GM19240 (cell line): ENCODE results near the gene ABCB11.
A peak's percentile ranks its signal among the peaks of the same experiment; 100 is the strongest.
"Not testable (repeated sequence)": the region's sequence is repeated elsewhere in the genome, so short reads cannot be mapped to it uniquely, and the experiment has no call there.

Experiments
- DNase-seq: peaks from one replicate; pipeline ENCODE4 v3.0.0; 2011; ENCODE audit warnings: low spot score; ENCODE audit not compliant: insufficient read length

Gene ABCB11

DNA sequence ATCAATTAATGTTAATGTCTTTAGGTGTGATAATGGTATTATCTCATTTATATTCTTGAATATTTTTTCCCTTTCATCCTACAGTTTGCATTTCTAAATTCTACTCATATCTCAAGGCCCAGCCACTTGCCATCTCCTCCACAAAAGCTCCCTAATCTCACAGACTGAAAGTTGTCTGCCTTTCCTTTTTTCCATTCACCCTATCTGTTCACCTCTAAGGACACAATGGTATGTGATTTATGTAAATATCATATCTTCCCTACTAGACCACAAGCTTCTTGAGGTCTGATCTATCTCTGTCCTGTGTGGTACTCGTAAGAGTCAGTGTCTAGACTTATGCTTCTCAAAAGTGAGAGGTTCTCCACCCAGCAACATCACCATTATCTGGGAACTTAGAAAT is 137.0 kb downstream of the ABCB11 start:
- no peak for DNase-seq

DNA sequence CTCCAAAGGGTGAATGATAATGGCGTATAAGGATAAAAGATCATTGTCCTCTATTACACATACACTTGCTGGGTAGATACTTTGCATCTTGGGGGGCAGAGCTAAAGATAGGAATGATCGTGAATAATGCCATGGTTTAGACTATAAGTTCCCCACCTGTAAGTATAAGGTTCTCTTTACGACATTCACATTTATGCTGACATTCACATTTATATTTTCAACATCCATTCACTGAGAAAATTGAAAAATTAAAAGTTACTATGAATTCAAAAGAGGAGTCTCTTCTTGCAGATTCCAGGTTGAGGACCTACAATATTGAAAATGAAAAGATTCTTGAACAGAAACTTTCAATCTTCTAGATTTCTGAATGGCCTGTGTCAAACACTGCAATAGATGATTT is 138.8 kb downstream of the ABCB11 start:
- DNase-seq = no peak

DNA sequence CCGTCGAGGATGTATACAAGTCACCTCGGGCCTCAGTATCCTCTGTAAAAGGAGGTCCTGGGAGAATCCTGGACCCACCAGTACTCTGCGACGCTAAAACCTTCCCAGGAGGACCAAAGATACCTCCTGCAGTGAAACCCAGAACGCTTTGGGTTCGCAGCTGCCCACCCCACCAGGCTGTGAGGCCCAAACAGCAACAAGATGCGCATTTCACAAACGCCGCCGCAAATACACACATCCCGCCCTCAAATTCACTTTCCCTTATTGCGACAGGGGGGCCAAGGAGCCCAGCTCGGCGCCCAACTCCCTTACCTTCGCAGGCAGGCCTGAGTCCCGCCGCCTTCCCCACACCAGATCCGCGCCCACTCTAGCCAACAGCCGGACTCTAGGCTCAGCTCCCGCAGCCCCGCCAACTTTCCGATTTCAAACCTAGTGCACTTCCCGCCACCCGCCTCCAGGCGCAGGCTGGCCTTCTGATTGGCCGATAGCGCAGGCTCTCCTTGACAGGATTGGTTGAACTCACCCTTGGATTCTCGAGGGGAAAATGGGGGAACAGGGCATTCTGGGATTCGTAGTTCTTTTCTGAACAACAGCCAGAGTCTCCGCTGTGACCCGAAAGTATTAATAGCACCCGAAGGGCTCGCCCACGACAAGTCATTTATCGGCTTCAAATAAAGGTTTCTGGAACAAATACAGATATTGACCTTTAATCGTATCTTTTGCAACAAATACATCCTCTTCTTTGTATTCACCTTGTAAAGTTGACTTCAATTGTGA is 140.9 kb downstream of the ABCB11 start, which contains the start of gene SPC25:
Gene SPC25, minus strand, starts transcription at position 425 of the 777 bp plus-strand sequence. CDS start 911 bp downstream, outside the sequence.
- peak; percentile 93 for DNase-seq

DNA sequence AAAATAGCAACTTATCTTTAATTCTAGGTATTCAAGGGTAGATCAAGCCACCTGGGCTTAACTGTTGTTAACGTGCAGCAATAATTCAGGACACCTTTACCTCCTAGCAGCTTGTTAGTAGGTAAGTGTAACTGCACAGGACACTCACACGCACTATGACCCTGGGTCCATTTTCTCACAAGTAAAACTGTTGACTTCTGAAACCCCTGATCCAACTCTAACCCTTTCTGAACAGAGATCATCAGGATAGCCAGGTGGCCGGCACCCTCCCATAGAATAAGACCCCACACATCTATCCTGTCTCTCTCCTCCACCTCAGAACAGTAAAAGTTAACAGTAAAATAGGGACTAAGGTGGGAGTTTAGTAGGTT is 141.5 kb downstream of the ABCB11 start:
- DNase-seq = no peak

DNA sequence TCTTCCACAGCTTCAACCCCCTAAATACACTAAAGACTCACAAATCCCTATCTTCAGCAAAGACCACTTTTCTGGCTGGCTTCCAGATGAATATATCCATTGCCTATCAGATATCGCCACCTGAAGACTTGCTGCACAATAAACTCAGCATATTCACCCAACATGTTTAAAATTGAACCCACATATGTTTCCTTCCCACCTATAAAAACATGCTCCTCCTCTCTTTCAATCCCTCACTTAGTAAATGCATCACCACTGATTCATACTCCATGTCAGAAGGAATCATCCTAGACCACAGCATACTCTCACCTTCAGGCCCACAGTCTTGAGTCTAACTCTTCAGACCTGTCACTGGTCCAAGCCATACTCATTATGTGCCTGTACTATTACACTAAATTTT is 146.1 kb downstream of the ABCB11 start:
- no peak for DNase-seq

DNA sequence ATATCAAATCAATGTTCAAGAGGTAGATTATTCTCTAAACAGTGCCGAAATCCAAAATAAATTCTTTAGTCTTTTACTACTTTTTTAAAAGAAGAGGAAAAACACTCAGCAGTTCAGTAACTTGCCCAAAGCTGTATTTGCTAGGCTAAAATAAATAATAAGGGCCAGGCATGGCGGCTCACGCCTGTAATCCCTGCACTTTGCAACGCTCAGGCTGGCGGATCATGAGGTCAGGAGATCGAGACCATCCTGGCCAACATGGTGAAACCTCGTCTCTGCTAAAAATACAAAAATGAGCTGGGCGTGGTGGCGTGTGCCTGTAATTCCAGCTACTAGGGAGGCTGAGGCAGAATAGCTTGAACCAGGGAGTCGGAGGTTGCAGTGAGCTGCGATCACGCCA is 149.0 kb downstream of the ABCB11 start:
- DNase-seq = not testable (repeated sequence)

DNA sequence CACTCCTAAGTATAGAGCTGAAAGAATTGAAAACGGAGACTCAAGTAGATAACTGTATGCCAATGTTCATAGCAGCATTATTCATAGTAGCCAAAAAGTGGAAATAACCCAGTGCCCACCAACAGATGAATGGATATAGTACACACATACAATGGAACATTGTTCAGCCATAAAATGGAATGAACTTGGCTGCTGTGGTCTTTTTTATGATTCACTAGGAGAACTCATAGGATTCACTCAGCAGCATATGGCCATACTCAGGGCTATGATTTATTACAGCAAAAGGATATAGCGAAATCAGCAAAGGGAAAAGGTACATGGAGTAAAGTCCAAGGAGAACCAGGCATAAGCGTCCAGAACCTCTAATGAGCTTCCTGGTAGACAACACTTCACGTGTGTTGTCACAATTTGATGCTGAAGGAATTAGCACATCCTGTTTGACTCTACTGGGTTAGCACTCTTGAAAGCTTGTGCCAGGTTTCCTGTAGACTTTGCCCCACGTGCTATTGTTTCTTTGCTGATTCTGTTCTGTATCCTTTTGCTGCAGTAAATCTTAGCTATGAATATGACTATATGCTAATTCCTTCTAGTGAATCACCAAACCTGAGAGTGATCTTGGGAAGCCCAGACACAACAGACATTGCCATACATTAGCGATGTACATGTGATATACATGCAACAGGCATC is 156.6 kb downstream of the ABCB11 start:
- no peak for DNase-seq

DNA sequence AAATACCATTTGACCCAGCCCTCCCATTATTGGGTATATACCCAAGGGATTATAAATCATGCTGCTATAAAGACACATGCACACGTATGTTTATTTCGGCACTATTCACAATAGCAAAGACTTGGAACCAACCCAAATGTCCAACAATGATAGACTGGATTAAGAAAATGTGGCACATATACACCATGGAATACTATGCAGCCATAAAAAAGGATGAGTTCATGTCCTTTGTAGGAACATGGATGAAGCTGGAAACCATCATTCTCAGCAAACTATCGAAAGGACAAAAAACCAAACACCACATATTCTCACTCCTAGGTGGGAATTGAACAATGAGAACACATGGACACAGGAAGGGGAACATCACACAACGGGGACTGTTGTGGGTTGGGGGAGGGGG is 160.3 kb downstream of the ABCB11 start:
- DNase-seq = not testable (repeated sequence)
